Prostate gland (tissue), 2 donors: Measurements from ENCODE around the gene CDYL2. TPM values are rescaled to one million over a fixed set of nuclear protein-coding genes. Genes with fewer than 3 reads are reported as not detected.
"Not testable (repeated sequence)": the region's sequence is repeated elsewhere in the genome, so short reads cannot be mapped to it uniquely, and the experiment has no call there.

Source experiments
- DNase-seq: peaks from one replicate; pipeline ENCODE4 v3.0.0-alpha.2; 2019; ENCODE audit warnings: low spot score
- H3K27ac ChIP-seq, 2 donors: fragments of 200-600 bp; sonication (generic); 2 replicates each; pipeline ENCODE4 v1.5.1; 2017 to 2019
- H3K27me3 ChIP-seq: fragments of 200-600 bp; sonication (generic); replicated peaks from 2 replicates; pipeline ENCODE4 v1.5.1; 2019; ENCODE audit not compliant: insufficient read depth
- H3K36me3 ChIP-seq, 2 donors: fragments of 200-600 bp; sonication (generic); 1 replicate in 1 of 2; 2 replicates in 1 of 2; pipeline versions ENCODE4 v1.5.1 to v1.8.1; 2017 to 2019
- H3K4me1 ChIP-seq: fragments of 200-600 bp; sonication (generic); replicated peaks from 2 replicates; pipeline ENCODE4 v1.5.1; 2019
- H3K4me3 ChIP-seq, 2 donors: fragments of 200-600 bp; sonication (generic); 2 replicates each; pipeline ENCODE4 v1.5.1; 2017 to 2019
- H3K9me3 ChIP-seq: fragments of 200-600 bp; sonication (generic); 2 replicates; pipeline ENCODE4 v1.5.1; 2017
- CTCF ChIP-seq, 4 experiments: fragments of 200-600 bp in 2 of 4; fragments of 450-650 bp in 2 of 4; sonication (generic) in 2 of 4; IDR thresholded peaks; 1 replicate in 3 of 4; 2 replicates in 1 of 4; pipeline ENCODE4 v1.5.1; 2016 to 2019; ENCODE audit warnings: antibody characterized with exemption in 4 of 4, mild to moderate bottlenecking in 2 of 4, moderate library complexity in 2 of 4
- POLR2A ChIP-seq: fragments of 450-650 bp; IDR thresholded peaks from one replicate; pipeline ENCODE4 v1.6.1; 2016; ENCODE audit warnings: antibody characterized with exemption, mild to moderate bottlenecking
- POLR2AphosphoS5 ChIP-seq: sonication (generic); formaldehyde crosslinking; IDR thresholded peaks from one replicate; pipeline ENCODE4 v1.6.1; 2017; ENCODE audit warnings: antibody characterized with exemption
- WGBS: methylation state at CpG from one replicate; pipeline ENCODE4 v1.1.5; 2018; 5-methylcytosine and 5-hydroxymethylcytosine counted together
- intact Hi-C: fragments of 100-400 bp; cut with DNase I; formaldehyde crosslinking; loops from one replicate; pipeline ENCODE4 v1.14.2; 2022
- total RNA-seq, 2 donors: library from RNA; depleted of rRNA; stranded (reverse); fragments of >200 nt; gene quantifications; one replicate each; pipeline ENCODE4 v1.1.0, GENCODE V29; 2016

Gene CDYL2
- total RNA-seq, 2 donors from 2014 or later, result 42.8 to 63.7 TPM

- no peaks in the 10 kb centered on the region for H3K27me3 ChIP-seq
- DNase-seq, result no peak
- H3K9me3 ChIP-seq, result no peaks in the 10 kb centered on the region
- no peaks in the 10 kb centered on the region for H3K4me1 ChIP-seq
- intact Hi-C loops, result no loop called here
- TF ChIP-seq CTCF (IDR thresholded peaks at IDR 0.05) (no peak), POLR2A (no peak), POLR2AphosphoS5 (no peak)
- 98% methylated on average over 2 of the region's 2 CpGs for WGBS
- H3K4me3 ChIP-seq, result no peak overlapping the region
- H3K36me3 ChIP-seq, result no peaks in the 10 kb centered on the region
- H3K27ac ChIP-seq, result no peak overlapping the region
Observed at GRCh38 chr16:80792031-80792430, 12.4 kb downstream of the CDYL2 start.

GRCh38 chr16:80791411-80791810 is 13.0 kb downstream of the CDYL2 start:
- Histone ChIP-seq H3K27ac (no peak overlapping the region), H3K4me1 (no peaks in the 10 kb centered on the region), H3K9me3 (no peaks in the 10 kb centered on the region), H3K27me3 (no peaks in the 10 kb centered on the region), H3K36me3 (no peaks in the 10 kb centered on the region), H3K4me3 (no peak overlapping the region)
- WGBS, result 39% methylated on average over 1 of the region's 1 CpG
- intact Hi-C loops, result no loop called here
- no peak for DNase-seq
- TF ChIP-seq POLR2A, result no peak

- no peaks in the 10 kb centered on the region for H3K4me1 ChIP-seq
- no peaks in the 10 kb centered on the region for H3K27me3 ChIP-seq
- H3K36me3 ChIP-seq, result no peaks in the 10 kb centered on the region
- H3K4me3 ChIP-seq, result no peak overlapping the region
- TF ChIP-seq POLR2AphosphoS5, result no peak
- no peak for TF ChIP-seq POLR2A
- TF ChIP-seq CTCF (IDR thresholded peaks at IDR 0.05), result no peak
- WGBS, result 91% methylated on average over 5 of the region's 5 CpGs
- intact Hi-C loops, result no loop called here
- no peak for DNase-seq
- no peak overlapping the region for H3K27ac ChIP-seq
- no peaks in the 10 kb centered on the region for H3K9me3 ChIP-seq
Observed at GRCh38 chr16:80790751-80791150, 13.6 kb downstream of the CDYL2 start.

GRCh38 chr16:80788027-80788426 is 16.4 kb downstream of the CDYL2 start:
- Histone ChIP-seq H3K4me3 (no peak overlapping the region), H3K27me3 (no peaks in the 10 kb centered on the region), H3K27ac (no peak overlapping the region), H3K4me1 (no peaks in the 10 kb centered on the region), H3K36me3 (no peaks in the 10 kb centered on the region), H3K9me3 (no peaks in the 10 kb centered on the region)
- 17% methylated on average over 2 of the region's 2 CpGs for WGBS
- intact Hi-C loops, result no loop called here
- no peak for DNase-seq
- TF ChIP-seq CTCF (IDR thresholded peaks at IDR 0.05) (no peak), POLR2A (no peak), POLR2AphosphoS5 (no peak)

GRCh38 chr16:80786561-80786960 is 17.8 kb downstream of the CDYL2 start:
- H3K4me1 ChIP-seq, H3K9me3 ChIP-seq, H3K27me3 ChIP-seq, intact Hi-C loops, DNase-seq, H3K27ac ChIP-seq, H3K36me3 ChIP-seq, H3K4me3 ChIP-seq: not testable (repeated sequence)
- WGBS, result 95% methylated on average over 3 of the region's 3 CpGs

- TF ChIP-seq POLR2A, result no peak
- TF ChIP-seq POLR2AphosphoS5, result no peak
- TF ChIP-seq CTCF (IDR thresholded peaks at IDR 0.05), result no peak
- Histone ChIP-seq H3K36me3 (no peaks in the 10 kb centered on the region), H3K4me3 (no peak overlapping the region), H3K4me1 (no peaks in the 10 kb centered on the region), H3K27me3 (no peaks in the 10 kb centered on the region), H3K27ac (no peak overlapping the region), H3K9me3 (no peaks in the 10 kb centered on the region)
- DNase-seq, result no peak
- WGBS, result 92% methylated on average over 3 of the region's 3 CpGs
- intact Hi-C loops, result no loop called here
Observed at GRCh38 chr16:80784951-80785350, 19.4 kb downstream of the CDYL2 start.
